ENCODE measurements around the gene PPARD.
"Not testable (repeated sequence)": the region's sequence is repeated elsewhere in the genome, so short reads cannot be mapped to it uniquely, and the experiment has no call there.

The PPARD gene

DNA sequence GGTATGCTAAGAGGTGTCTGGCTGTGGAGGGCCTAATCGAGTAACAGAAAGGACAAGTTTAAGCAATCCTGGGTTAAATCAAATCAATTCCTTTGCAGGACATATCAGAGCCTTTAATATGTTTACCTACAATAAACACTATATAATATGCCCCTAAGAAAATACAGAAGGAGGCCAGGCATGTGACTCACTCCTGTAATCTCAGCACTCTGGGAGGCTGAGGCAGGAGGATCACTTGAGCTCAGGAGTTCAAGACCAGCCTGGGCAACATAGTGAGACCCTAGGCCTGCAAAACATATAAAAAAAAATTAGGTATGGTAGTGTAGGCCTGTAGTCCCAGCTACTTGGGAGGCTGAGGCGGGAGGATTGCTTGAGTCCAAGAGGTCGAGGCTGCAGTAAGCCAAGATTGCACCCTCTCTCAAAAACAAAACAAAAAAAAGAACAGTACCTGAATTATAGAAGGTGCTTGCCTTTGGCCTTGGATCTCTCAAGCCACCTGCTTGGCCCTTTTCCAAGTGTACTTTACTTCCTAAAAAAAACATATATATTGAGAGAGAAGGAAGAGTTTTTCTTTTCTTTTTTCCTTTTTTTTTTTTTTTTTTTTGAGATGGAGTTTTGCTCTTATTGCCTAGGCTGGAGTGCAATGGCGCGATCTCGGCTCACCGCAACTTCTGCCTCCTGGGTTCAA lies 96.2 kb downstream of the PPARD start:
- DNase-seq (ENCODE audit: low read depth), result not testable (repeated sequence)

DNA sequence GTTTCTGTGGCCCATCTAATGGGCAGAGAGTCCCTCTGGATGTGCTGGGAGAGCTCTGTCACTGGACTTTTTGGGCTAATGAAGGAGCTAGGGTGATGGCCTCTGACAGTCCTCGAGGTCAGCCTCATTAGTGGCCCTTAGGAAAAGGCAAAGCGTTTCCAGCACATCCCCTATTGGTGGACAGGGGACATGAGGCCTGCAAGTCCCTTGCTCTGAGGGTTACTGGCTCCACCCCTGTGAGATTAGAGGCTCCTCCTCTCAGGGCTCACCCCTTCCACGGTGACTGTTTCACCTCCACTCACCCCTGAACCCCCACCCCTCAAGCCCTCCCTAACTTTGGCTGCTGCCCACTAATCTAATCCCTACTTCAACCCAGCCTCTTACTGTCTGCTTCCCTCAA lies 97.0 kb downstream of the PPARD start:
- DNase-seq (ENCODE audit: low read depth), result no peak

DNA sequence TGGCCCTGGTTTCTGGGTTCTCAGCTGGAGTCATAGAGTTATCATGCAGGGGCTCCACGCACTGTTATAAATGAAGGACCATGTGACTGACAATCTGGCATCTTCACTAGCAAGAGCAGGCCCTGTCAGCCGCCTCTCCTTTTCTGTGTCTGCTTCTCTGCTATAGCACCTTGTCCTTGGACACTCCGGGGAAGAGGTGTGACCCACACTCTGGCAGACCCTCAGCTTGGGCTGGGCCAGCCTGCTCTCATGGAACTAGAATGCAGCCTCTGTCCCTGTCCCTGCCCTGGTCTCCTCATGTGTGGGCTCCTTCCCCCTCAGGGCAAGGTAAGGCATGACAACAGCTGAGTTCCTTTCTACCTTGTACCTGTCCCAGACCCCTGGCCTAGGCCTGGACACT lies 98.8 kb downstream of the PPARD start:
- DNase-seq (ENCODE audit: low read depth), result no peak

- no peak for DNase-seq (ENCODE audit: low read depth)
Measured at GRCh38 chr6:35441642-35442041, 99.3 kb downstream of the PPARD start.

- DNase-seq (ENCODE audit: low read depth), result no peak
Measured at GRCh38 chr6:35442693-35443092, 100.3 kb downstream of the PPARD start.

- no peak for DNase-seq (ENCODE audit: low read depth)
Measured at GRCh38 chr6:35443341-35444030, 101.1 kb downstream of the PPARD start.

DNA sequence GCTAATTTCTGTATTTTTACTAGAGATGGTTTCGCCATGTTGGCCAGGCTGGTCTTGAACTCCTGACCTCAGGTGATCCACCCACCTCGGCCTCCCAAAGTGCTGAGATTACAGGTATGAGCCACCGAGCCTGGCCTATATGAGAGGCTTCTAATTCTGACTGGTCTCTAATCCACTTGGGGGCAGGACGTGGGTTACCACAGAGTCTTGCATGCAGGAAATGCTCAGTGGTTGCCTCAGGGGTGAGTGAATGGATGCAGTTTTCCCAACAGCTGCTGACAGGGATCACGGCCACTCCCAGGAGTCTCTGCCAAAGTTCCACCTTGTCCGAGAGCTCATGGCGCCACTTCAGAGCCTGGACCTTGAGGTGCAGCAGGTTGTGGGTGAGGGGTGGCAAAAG lies 103.3 kb downstream of the PPARD start:
- no peak for DNase-seq (ENCODE audit: low read depth)

GRCh38 chr6:35448191-35448590 lies 105.8 kb downstream of the PPARD start:
- DNase-seq (ENCODE audit: low read depth), result no peak

- no peak for DNase-seq (ENCODE audit: low read depth)
Measured at GRCh38 chr6:35449287-35449881, 107.0 kb downstream of the PPARD start.

- no peak for DNase-seq (ENCODE audit: low read depth)
Measured at GRCh38 chr6:35451354-35452182, 109.2 kb downstream of the PPARD start.

GRCh38 chr6:35452183-35453090 lies 110.1 kb downstream of the PPARD start, which contains the start of gene FANCE:
Gene FANCE (plus strand): TSS chr6:35452338. CDS start chr6:35452546, 208 bp downstream.
- no peak for DNase-seq (ENCODE audit: low read depth)

- no peak for DNase-seq (ENCODE audit: low read depth)
Measured at GRCh38 chr6:35453236-35453635, 110.9 kb downstream of the PPARD start.

GRCh38 chr6:35454391-35455110 lies 112.2 kb downstream of the PPARD start:
- no peak for DNase-seq (ENCODE audit: low read depth)

DNA sequence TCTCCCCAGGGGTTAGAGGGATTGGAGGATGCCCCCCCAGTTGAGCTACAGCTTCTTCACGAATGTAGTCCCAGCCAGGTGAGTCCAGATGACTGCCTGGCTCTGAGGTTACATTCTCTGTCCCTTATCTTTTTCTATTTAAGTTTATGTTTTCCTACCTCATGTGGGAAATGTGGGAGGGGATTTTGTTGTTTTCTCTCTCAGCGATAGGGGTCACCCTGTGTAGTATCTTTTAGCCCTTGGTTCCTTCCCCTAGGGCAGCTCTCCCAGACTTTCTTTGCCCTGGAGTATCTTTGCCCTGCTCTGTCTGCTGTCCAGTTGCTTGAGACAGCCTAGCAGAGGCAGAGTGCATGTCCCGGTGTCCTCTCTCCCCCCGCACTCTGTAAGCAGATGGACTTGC lies 115.5 kb downstream of the PPARD start:
- no peak for DNase-seq (ENCODE audit: low read depth)

- no peak for DNase-seq (ENCODE audit: low read depth)
Measured at GRCh38 chr6:35461270-35461669, 118.9 kb downstream of the PPARD start.

- DNase-seq (ENCODE audit: low read depth), result no peak
Measured at GRCh38 chr6:35463292-35463691, 120.9 kb downstream of the PPARD start.

- DNase-seq (ENCODE audit: low read depth), result no peak
Measured at GRCh38 chr6:35465646-35466045, 123.3 kb downstream of the PPARD start.

- peak; percentile 85 for DNase-seq (ENCODE audit: low read depth)
Measured at GRCh38 chr6:35468181-35468979, 126.0 kb downstream of the PPARD start, which contains the start of gene RPL10A. Gene RPL10A (plus strand): TSS chr6:35468401. CDS start chr6:35468435, 34 bp downstream.

DNA sequence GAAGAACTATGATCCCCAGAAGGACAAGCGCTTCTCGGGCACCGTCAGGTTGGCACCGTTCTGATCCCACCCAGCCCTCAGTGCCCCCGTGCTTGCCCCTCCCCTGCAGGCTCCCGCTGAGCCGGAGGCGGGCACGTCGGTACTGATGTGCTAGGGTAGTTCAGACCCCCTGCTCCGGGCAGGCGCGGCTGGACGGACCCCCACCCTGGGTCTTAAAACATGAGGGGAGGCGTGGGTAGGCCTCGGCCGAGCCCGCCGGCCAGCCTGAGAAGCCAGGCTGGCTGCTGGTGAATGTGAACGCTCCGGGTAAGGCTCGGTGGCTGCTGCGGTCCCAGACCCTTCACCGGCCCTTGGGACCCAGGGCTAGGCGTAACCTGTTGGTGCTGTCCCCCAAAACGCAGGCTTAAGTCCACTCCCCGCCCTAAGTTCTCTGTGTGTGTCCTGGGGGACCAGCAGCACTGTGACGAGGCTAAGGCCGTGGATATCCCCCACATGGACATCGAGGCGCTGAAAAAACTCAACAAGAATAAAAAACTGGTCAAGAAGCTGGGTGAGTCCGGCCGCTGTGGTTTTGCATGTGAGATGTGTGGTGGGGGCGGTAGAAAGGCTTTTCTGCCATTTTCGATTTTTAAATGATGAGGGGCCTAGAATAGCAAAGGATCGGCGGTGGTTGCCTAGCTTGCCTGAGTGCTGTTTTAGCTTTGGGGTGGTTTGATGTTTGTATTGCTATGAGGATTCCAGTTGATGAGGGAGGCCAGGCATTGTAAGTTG lies 126.8 kb downstream of the PPARD start:
- no peak for DNase-seq (ENCODE audit: low read depth)
